Measurements from ENCODE around the gene LRRC56. TPM values are rescaled to one million over a fixed set of nuclear protein-coding genes. Genes with fewer than 3 reads are reported as not detected.
A peak's percentile ranks its signal among the peaks of the same experiment; 100 is the strongest.

LRRC56 gene
- total and polyA plus RNA-seq, 2 of the 13 experiments (the other 11 are each of a cell fraction or from before 2014, with no cell fraction given) = 0.11 to 0.29 TPM

DNA sequence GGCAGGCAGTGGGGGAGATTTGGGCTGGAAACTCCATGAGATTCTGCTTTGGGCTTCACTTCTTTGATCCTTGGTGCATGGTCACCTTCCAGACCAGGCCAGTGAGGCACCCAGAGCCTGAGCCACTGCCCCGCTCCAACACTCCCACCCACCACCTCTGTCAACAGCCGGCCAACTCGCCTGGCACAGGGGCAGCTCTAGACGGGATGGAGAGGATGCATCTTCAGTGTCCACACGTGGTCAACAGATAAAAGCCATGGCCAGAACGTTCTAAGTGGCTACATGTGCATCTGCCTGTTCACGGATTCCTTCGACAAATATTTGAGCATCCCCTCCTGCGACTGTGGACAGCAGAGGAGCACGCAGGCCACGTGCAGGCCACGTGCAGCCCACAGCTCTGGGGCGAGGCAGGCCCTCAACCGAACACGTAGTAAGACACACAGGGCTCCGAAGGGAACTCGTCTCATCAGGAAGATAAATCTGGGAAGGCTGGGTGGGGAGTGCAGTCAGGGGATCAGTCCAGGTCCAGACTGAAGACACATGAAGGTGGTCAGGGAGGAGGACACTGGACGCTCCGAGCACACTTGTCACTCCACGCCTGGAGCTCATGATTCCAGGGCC, 1.2 kb downstream of the LRRC56 start (continued):
- TF ChIP-seq, protein P1, sequence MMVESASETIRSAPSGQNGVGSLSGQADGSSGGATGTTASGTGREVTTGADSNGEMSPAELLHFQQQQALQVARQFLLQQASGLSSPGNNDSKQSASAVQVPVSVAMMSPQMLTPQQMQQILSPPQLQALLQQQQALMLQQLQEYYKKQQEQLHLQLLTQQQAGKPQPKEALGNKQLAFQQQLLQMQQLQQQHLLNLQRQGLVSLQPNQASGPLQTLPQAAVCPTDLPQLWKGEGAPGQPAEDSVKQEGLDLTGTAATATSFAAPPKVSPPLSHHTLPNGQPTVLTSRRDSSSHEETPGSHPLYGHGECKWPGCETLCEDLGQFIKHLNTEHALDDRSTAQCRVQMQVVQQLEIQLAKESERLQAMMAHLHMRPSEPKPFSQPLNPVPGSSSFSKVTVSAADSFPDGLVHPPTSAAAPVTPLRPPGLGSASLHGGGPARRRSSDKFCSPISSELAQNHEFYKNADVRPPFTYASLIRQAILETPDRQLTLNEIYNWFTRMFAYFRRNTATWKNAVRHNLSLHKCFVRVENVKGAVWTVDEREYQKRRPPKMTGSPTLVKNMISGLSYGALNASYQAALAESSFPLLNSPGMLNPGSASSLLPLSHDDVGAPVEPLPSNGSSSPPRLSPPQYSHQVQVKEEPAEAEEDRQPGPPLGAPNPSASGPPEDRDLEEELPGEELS (CRISPR knock-in tag; IDR thresholded peaks at IDR 0.05) = no peak
- TF ChIP-seq ZNF891 (CRISPR knock-in tag; IDR thresholded peaks at IDR 0.05) (peak; percentile 57; the same call in 1 of the 2 replicates), EP300 (IDR thresholded peaks at IDR 0.05; ENCODE audit: low read depth in 2 of 2, low read length in 2 of 2) (no peak), EP300 (CRISPR knock-in tag; IDR thresholded peaks at IDR 0.05; ENCODE audit: borderline replicate concordance) (0 out of 2 replicates have a peak, but pooled peaks have one; percentile 20), REXO4 (CRISPR knock-in tag; IDR thresholded peaks at IDR 0.05; ENCODE audit: borderline replicate concordance) (peak; percentile 35; the same call in 1 of the 2 replicates), PHF20 (CRISPR knock-in tag; IDR thresholded peaks at IDR 0.05) (0 out of 2 replicates have a peak, but pooled peaks have one; percentile 29), MYC (CRISPR knock-in tag; IDR thresholded peaks at IDR 0.05; ENCODE audit: borderline replicate concordance) (peak; percentile 49; the same call in 1 of the 2 replicates), ZBTB7A (CRISPR knock-in tag; IDR thresholded peaks at IDR 0.05) (peak; percentile 42; the same call in 1 of the 2 replicates), ELF3 (CRISPR knock-in tag; IDR thresholded peaks at IDR 0.05) (0 out of 2 replicates have a peak, but pooled peaks have one; percentile 24), ZSCAN21 (CRISPR knock-in tag; IDR thresholded peaks at IDR 0.05; ENCODE audit: borderline replicate concordance) (no peak), KMT2B (CRISPR knock-in tag; IDR thresholded peaks at IDR 0.05) (no peak), KLF11 (CRISPR knock-in tag; IDR thresholded peaks at IDR 0.05) (peak; percentile 37; the same call in 1 of the 2 replicates), ZNF12 (CRISPR knock-in tag; IDR thresholded peaks at IDR 0.05) (0 out of 2 replicates have a peak, but pooled peaks have one; percentile 24), MYNN (CRISPR knock-in tag; IDR thresholded peaks at IDR 0.05; ENCODE audit: low read depth) (0 out of 2 replicates have a peak, but pooled peaks have one; percentile 57), RAD21 (CRISPR knock-in tag; IDR thresholded peaks at IDR 0.05) (no peak), FOSL2 (CRISPR knock-in tag; IDR thresholded peaks at IDR 0.05) (no peak)
- TF ChIP-seq, protein P2, sequence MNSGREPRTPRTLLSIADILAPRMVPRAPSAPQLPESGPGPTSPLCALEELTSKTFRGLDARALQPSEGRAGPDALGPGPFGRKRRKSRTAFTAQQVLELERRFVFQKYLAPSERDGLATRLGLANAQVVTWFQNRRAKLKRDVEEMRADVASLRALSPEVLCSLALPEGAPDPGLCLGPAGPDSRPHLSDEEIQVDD (CRISPR knock-in tag; IDR thresholded peaks at IDR 0.05; ENCODE audit: borderline replicate concordance) = 0 out of 2 replicates have a peak, but pooled peaks have one; percentile 57
- TF ChIP-seq, protein P3, sequence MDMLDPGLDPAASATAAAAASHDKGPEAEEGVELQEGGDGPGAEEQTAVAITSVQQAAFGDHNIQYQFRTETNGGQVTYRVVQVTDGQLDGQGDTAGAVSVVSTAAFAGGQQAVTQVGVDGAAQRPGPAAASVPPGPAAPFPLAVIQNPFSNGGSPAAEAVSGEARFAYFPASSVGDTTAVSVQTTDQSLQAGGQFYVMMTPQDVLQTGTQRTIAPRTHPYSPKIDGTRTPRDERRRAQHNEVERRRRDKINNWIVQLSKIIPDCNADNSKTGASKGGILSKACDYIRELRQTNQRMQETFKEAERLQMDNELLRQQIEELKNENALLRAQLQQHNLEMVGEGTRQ (IDR thresholded peaks at IDR 0.05; ENCODE audit: low read depth, low read length) = no peak
- TF ChIP-seq, protein P3 (CRISPR knock-in tag; IDR thresholded peaks at IDR 0.05; ENCODE audit: borderline replicate concordance) = 0 out of 2 replicates have a peak, but pooled peaks have one; percentile 27
- TF ChIP-seq, protein P4, sequence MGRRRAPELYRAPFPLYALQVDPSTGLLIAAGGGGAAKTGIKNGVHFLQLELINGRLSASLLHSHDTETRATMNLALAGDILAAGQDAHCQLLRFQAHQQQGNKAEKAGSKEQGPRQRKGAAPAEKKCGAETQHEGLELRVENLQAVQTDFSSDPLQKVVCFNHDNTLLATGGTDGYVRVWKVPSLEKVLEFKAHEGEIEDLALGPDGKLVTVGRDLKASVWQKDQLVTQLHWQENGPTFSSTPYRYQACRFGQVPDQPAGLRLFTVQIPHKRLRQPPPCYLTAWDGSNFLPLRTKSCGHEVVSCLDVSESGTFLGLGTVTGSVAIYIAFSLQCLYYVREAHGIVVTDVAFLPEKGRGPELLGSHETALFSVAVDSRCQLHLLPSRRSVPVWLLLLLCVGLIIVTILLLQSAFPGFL (CRISPR knock-in tag; IDR thresholded peaks at IDR 0.05) = 0 out of 2 replicates have a peak, but pooled peaks have one; percentile 16
- TF ChIP-seq, protein P5, sequence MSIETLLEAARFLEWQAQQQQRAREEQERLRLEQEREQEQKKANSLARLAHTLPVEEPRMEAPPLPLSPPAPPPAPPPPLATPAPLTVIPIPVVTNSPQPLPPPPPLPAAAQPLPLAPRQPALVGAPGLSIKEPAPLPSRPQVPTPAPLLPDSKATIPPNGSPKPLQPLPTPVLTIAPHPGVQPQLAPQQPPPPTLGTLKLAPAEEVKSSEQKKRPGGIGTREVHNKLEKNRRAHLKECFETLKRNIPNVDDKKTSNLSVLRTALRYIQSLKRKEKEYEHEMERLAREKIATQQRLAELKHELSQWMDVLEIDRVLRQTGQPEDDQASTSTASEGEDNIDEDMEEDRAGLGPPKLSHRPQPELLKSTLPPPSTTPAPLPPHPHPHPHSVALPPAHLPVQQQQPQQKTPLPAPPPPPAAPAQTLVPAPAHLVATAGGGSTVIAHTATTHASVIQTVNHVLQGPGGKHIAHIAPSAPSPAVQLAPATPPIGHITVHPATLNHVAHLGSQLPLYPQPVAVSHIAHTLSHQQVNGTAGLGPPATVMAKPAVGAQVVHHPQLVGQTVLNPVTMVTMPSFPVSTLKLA (IDR thresholded peaks at IDR 0.05) = peak; percentile 87
- TF ChIP-seq, protein P6, sequence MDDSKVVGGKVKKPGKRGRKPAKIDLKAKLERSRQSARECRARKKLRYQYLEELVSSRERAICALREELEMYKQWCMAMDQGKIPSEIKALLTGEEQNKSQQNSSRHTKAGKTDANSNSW (CRISPR knock-in tag; IDR thresholded peaks at IDR 0.05; ENCODE audit: borderline replicate concordance) = peak; percentile 75; the same call in 1 of the 2 replicates
